Measurements from ENCODE around the gene GCNT2.
"Not testable (repeated sequence)": the region's sequence is repeated elsewhere in the genome, so short reads cannot be mapped to it uniquely, and the experiment has no call there.

GCNT2 gene

GRCh38 chr6:10659699-10660348, 138.7 kb downstream of the GCNT2 start:
- DNase-seq, result no peak

GRCh38 chr6:10660431-10661191, 139.5 kb downstream of the GCNT2 start:
- not testable (repeated sequence) for DNase-seq

- no peak for DNase-seq
These were observed 141.1 kb downstream of the GCNT2 start for GRCh38 chr6:10662207-10662606.

- DNase-seq, result no peak
These were observed 141.6 kb downstream of the GCNT2 start for GRCh38 chr6:10662742-10663141.

- DNase-seq, result not testable (repeated sequence)
These were observed 144.4 kb downstream of the GCNT2 start for GRCh38 chr6:10665595-10665994.

- DNase-seq, result no peak
These were observed 147.2 kb downstream of the GCNT2 start for GRCh38 chr6:10668126-10668917.

- DNase-seq, result no peak
These were observed 155.3 kb downstream of the GCNT2 start for GRCh38 chr6:10676403-10676802.

GRCh38 chr6:10678456-10678855, 157.3 kb downstream of the GCNT2 start:
- no peak for DNase-seq

Data from anterior cingulate cortex (tissue), 58 donors.